H9 (cell line): Measurements from ENCODE around the gene ADSS2. TPM values are rescaled to one million over a fixed set of nuclear protein-coding genes. Genes with fewer than 3 reads are reported as not detected.

Source experiments
- DNase-seq: peaks from one replicate; pipeline ENCODE4 v3.0.0-alpha.2; 2017
- H2AFZ ChIP-seq: one replicate; pipeline ENCODE4 v1.6.1; 2013; ENCODE audit warnings: mild to moderate bottlenecking, low read length, control low read depth, moderate library complexity
- H2AK5ac ChIP-seq: 2 replicates; pipeline ENCODE4 v1.6.1; 2013; ENCODE audit warnings: low read length, control low read depth, mixed read lengths; ENCODE audit not compliant: insufficient read length
- H2BK120ac ChIP-seq: one replicate; pipeline ENCODE4 v1.6.1; 2013; ENCODE audit warnings: low read depth, mild to moderate bottlenecking, low read length, control low read depth, inconsistent platforms; ENCODE audit not compliant: poor library complexity, severe bottlenecking
- H2BK12ac ChIP-seq: 2 replicates; pipeline ENCODE4 v1.6.1; 2013; ENCODE audit warnings: low read length, control low read depth, mixed read lengths, low read depth; ENCODE audit not compliant: insufficient read length
- H2BK15ac ChIP-seq: 2 replicates; pipeline ENCODE4 v1.6.1; 2013; ENCODE audit warnings: low read depth, low read length, control low read depth
- H2BK20ac ChIP-seq: one replicate; pipeline ENCODE4 v1.6.1; 2013; ENCODE audit warnings: low read depth, mild to moderate bottlenecking, low read length, control low read depth, inconsistent platforms; ENCODE audit not compliant: poor library complexity, severe bottlenecking
- H2BK5ac ChIP-seq: 2 replicates; pipeline ENCODE4 v1.6.1; 2013; ENCODE audit warnings: low read length, control low read depth, mixed read lengths; ENCODE audit not compliant: insufficient read length
- H3K14ac ChIP-seq: 2 replicates; pipeline ENCODE4 v1.6.1; 2013; ENCODE audit warnings: low read length, control low read depth; ENCODE audit not compliant: insufficient read depth
- H3K18ac ChIP-seq: 2 replicates; pipeline ENCODE4 v1.6.1; 2013; ENCODE audit warnings: low read depth, mild to moderate bottlenecking, mixed read lengths, low read length, control low read depth; ENCODE audit not compliant: insufficient read length
- H3K23ac ChIP-seq: 2 replicates; pipeline ENCODE4 v1.6.1; 2013; ENCODE audit warnings: low read length, control low read depth, mixed read lengths, low read depth; ENCODE audit not compliant: insufficient read length
- H3K23me2 ChIP-seq: 2 replicates; pipeline ENCODE4 v1.6.1; 2013; ENCODE audit warnings: low read depth, mild to moderate bottlenecking, mixed read lengths, low read length, control low read depth; ENCODE audit not compliant: insufficient read length, poor library complexity, severe bottlenecking
- H3K27ac ChIP-seq: 2 replicates; pipeline ENCODE4 v1.5.1; 2013; ENCODE audit warnings: low read length, control low read depth, mixed read lengths, low read depth; ENCODE audit not compliant: insufficient read length
- H3K27me3 ChIP-seq: 2 replicates; pipeline ENCODE4 v1.6.1; 2013; ENCODE audit warnings: low read length, control low read depth, inconsistent platforms; ENCODE audit not compliant: insufficient read depth
- H3K4ac ChIP-seq: 2 replicates; pipeline ENCODE4 v1.6.1; 2013; ENCODE audit warnings: low read depth, mild to moderate bottlenecking, control low read depth, inconsistent platforms, low read length, moderate library complexity
- H3K4me1 ChIP-seq: 2 replicates; pipeline ENCODE4 v1.6.1; 2013; ENCODE audit warnings: low read length, control low read depth, inconsistent platforms; ENCODE audit not compliant: insufficient read depth
- H3K4me2 ChIP-seq: 2 replicates; pipeline ENCODE4 v1.6.1; 2013; ENCODE audit warnings: low read length, control low read depth, mixed read lengths; ENCODE audit not compliant: insufficient read length, insufficient read depth
- H3K56ac ChIP-seq: 2 replicates; pipeline ENCODE4 v1.6.1; 2013; ENCODE audit warnings: low read depth, mild to moderate bottlenecking, mixed read lengths, low read length, control low read depth; ENCODE audit not compliant: insufficient read length
- H3K79me1 ChIP-seq: 2 replicates; pipeline ENCODE4 v1.6.1; 2013; ENCODE audit warnings: low read depth, mild to moderate bottlenecking, moderate library complexity, low read length, control low read depth, inconsistent platforms; ENCODE audit not compliant: insufficient read depth, poor library complexity, severe bottlenecking
- H3K79me2 ChIP-seq: 2 replicates; pipeline ENCODE4 v1.6.1; 2013; ENCODE audit warnings: low read length, control low read depth, inconsistent platforms; ENCODE audit not compliant: insufficient read depth
- H3K9ac ChIP-seq: 2 replicates; pipeline ENCODE4 v1.6.1; 2013; ENCODE audit warnings: low read length, control low read depth, mixed read lengths; ENCODE audit not compliant: insufficient read length; ENCODE audit errors: extremely low read depth
- H3K9me3 ChIP-seq: one replicate; pipeline ENCODE4 v1.6.1; 2013; ENCODE audit warnings: low read depth, low read length, inconsistent platforms; ENCODE audit not compliant: control insufficient read depth
- H3T11ph ChIP-seq: one replicate; pipeline ENCODE4 v1.6.1; 2013; ENCODE audit warnings: mild to moderate bottlenecking, low read length, control low read depth, inconsistent platforms
- H4K20me1 ChIP-seq: one replicate; pipeline ENCODE4 v1.6.1; 2013; ENCODE audit not compliant: control insufficient read depth, insufficient read length, insufficient read depth
- H4K5ac ChIP-seq: 2 replicates; pipeline ENCODE4 v1.6.1; 2013; ENCODE audit warnings: low read depth, mild to moderate bottlenecking, mixed read lengths, low read length, control low read depth; ENCODE audit not compliant: insufficient read length
- H4K8ac ChIP-seq: replicated peaks from 2 replicates; pipeline ENCODE4 v1.6.1; 2013; ENCODE audit warnings: low read length, control low read depth, mixed read lengths, low read depth; ENCODE audit not compliant: insufficient read length
- H4K91ac ChIP-seq: 2 replicates; pipeline ENCODE4 v1.6.1; 2013; ENCODE audit warnings: low read depth, mild to moderate bottlenecking, moderate library complexity, mixed read lengths, low read length, control low read depth; ENCODE audit not compliant: insufficient read length
- H3K27ac Mint-ChIP-seq, 3 experiments: 2 replicates in 2 of 3; 3 replicates in 1 of 3; pipeline ENCODE4 v1.8.0; 2020 to 2021; ENCODE audit warnings: mixed read lengths in 3 of 3, mild to moderate bottlenecking in 1 of 3, moderate library complexity in 1 of 3
- H3K27me3 Mint-ChIP-seq: 2 replicates; pipeline ENCODE4 v1.8.0; 2021; ENCODE audit warnings: low read depth, mild to moderate bottlenecking, moderate library complexity, mixed read lengths
- H3K36me3 Mint-ChIP-seq, 3 experiments: 2 replicates in 2 of 3; 3 replicates in 1 of 3; pipeline ENCODE4 v1.8.0; 2020 to 2021; ENCODE audit warnings: low read depth in 3 of 3, mixed read lengths in 3 of 3; ENCODE audit not compliant: insufficient read depth in 1 of 3
- H3K4me1 Mint-ChIP-seq, 2 experiments: 2 replicates each; pipeline ENCODE4 v1.8.0; 2020; ENCODE audit warnings: mixed read lengths in 2 of 2
- H3K4me3 Mint-ChIP-seq, 2 experiments: 2 replicates in 1 of 2; 3 replicates in 1 of 2; pipeline ENCODE4 v1.8.0; 2020 to 2021; ENCODE audit warnings: mild to moderate bottlenecking in 2 of 2, mixed read lengths in 2 of 2, moderate library complexity in 1 of 2
- H3K9me3 Mint-ChIP-seq, 2 experiments: 2 replicates in 1 of 2; 3 replicates in 1 of 2; pipeline ENCODE4 v1.8.0; 2020; ENCODE audit warnings: mild to moderate bottlenecking in 2 of 2, mixed read lengths in 2 of 2, moderate library complexity in 1 of 2
- CTCF ChIP-seq: fragments of 200-600 bp; sonication (generic); conservative IDR thresholded peaks from 3 replicates; pipeline ENCODE4 v1.8.0; 2021; ENCODE audit warnings: antibody characterized with exemption, mild to moderate bottlenecking
- WGBS: extraction: QIAGEN DNeasy Blood & Tissue Kit; methylation state at CpG from one replicate; pipeline ENCODE4 v1.1.7; 2013; ENCODE audit warnings: missing lambda C conversion rate, low lambda C conversion rate, mixed read lengths; ENCODE audit not compliant: insufficient read length; ENCODE audit errors: extremely low coverage; 5-methylcytosine and 5-hydroxymethylcytosine counted together
- total RNA-seq: library from RNA; stranded (reverse); gene quantifications from 2 replicates; pipeline ENCODE4 v1.2.1, GENCODE V29; 2021

ADSS2 gene
- total RNA-seq, 1 experiment from 2014 or later: 65.4 TPM

DNA sequence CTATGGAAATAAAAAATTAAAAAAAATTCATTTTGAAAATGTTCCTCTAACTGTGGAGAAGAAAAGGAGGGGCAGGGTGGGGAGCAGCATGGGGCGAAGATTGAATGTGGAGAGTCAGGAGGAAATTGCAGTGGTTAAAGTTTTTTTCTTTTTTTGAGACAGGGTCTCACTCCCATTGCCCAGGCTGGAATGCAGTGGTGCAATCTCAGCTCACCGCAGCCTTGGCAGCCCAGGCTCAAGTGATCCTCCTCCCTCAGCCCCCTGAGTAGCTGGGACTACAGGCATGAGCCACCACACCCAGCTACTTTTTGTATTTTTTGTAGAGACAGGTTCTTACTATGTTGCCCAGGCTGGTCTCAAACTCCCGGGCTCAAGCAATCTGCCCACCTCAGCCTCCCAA, 67.6 kb downstream of the ADSS2 start:
- H3K9ac ChIP-seq: no peak overlapping the region
- Mint-ChIP-seq H3K27me3 (no peaks in the 10 kb centered on the region), H3K36me3 (no peaks in the 10 kb centered on the region; a peak in 1 of 7 replicates), H3K9me3 (no peaks in the 10 kb centered on the region), H3K27ac (no peak overlapping the region), H3K4me3 (no peak overlapping the region), H3K4me1 (peaks cover 6 to 7% of the 10 kb centered on the region in 2 experiments)
- H3T11ph ChIP-seq: no peak overlapping the region
- no peak overlapping the region for H4K91ac ChIP-seq
- H4K5ac ChIP-seq: no peak overlapping the region
- no peak overlapping the region for H2BK12ac ChIP-seq
- no CpG with 5 or more reads among the region's 3 CpGs for WGBS
- no peak overlapping the region for H3K23ac ChIP-seq
- DNase-seq: no peak
- no peak overlapping the region for H2BK15ac ChIP-seq
- no peak overlapping the region for H3K56ac ChIP-seq
- no peak overlapping the region for H3K4ac ChIP-seq
- no peak overlapping the region for H2BK5ac ChIP-seq
- no peaks in the 10 kb centered on the region for H3K27me3 ChIP-seq
- no peaks in the 10 kb centered on the region for H3K79me2 ChIP-seq
- H3K4me2 ChIP-seq: no peak overlapping the region
- no peaks in the 10 kb centered on the region for H3K4me1 ChIP-seq
- H4K8ac ChIP-seq: no peak overlapping the region
- H3K18ac ChIP-seq: no peak overlapping the region
- no peak overlapping the region for H2BK120ac ChIP-seq
- no peak overlapping the region for H3K27ac ChIP-seq
- H3K9me3 ChIP-seq: no peaks in the 10 kb centered on the region
- no peak overlapping the region for H2AK5ac ChIP-seq
- no peak overlapping the region for H2AFZ ChIP-seq
- H3K79me1 ChIP-seq: no peaks in the 10 kb centered on the region
- H3K14ac ChIP-seq: no peak overlapping the region
- no peaks in the 10 kb centered on the region for H4K20me1 ChIP-seq
- H3K23me2 ChIP-seq: no peaks in the 10 kb centered on the region
- TF ChIP-seq CTCF: no peak
- H2BK20ac ChIP-seq: no peak overlapping the region
